GM21717 (cell line): ENCODE data around the gene PRSS37.

ENCODE experiments used
- ATAC-seq: cut with Tn5 transposase; IDR thresholded peaks from one replicate; pipeline ENCODE4 v1.9.1; 2021; ENCODE audit warnings: mild to moderate bottlenecking, moderate library complexity; ENCODE audit not compliant: unreplicated experiment

PRSS37 gene

GRCh38 chr7:141789917-141790316 lies 51.4 kb downstream of the PRSS37 start, which contains the start of gene TAS2R5:
TAS2R5 (plus strand) TSS chr7:141790217; CDS start chr7:141790362, 145 bp downstream.
- no peak for ATAC-seq

GRCh38 chr7:141788296-141788695 lies 53.0 kb downstream of the PRSS37 start:
- ATAC-seq = no peak
